ENCODE results near the gene TM4SF20. TPM values are rescaled to one million over a fixed set of nuclear protein-coding genes. Genes with fewer than 3 reads are reported as not detected.
A peak's percentile ranks its signal among the peaks of the same experiment; 100 is the strongest.

TM4SF20 gene, protein sequence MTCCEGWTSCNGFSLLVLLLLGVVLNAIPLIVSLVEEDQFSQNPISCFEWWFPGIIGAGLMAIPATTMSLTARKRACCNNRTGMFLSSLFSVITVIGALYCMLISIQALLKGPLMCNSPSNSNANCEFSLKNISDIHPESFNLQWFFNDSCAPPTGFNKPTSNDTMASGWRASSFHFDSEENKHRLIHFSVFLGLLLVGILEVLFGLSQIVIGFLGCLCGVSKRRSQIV
- polyA plus RNA-seq (2013, experiment 1 of 2): not detected
- not detected for polyA plus RNA-seq (2013, experiment 2 of 2)

DNA sequence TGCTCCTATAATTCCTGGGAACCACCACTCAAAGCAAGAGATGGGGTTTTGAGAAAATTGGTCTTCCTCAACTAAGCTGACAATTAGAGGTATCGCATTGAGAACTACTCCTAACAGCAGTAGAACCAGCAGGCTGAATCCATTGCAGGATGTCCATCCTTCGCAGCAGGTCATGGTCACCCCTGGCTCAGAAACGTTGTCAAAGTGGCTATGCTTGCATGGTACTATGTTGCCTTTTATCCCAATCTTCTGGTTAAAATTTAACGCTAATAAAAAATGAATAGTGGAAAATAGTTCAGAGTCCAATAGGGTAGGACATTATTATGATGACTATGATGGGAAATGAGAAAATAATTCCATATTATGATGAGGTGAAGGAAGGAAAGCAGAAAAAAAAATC, at the start of gene TM4SF20:
Gene TM4SF20, minus strand, starts transcription at position 212 of the 400 bp plus-strand sequence. Its CDS starts 38 bp downstream, at position 174.
- Histone ChIP-seq H3K14ac (ENCODE audit: low read length) (no peak within 1 kb of the TSS), H2BK5ac (ENCODE audit: low read length) (no peak within 1 kb of the TSS), H3K18ac (ENCODE audit: low read length) (no peak within 1 kb of the TSS)

DNA sequence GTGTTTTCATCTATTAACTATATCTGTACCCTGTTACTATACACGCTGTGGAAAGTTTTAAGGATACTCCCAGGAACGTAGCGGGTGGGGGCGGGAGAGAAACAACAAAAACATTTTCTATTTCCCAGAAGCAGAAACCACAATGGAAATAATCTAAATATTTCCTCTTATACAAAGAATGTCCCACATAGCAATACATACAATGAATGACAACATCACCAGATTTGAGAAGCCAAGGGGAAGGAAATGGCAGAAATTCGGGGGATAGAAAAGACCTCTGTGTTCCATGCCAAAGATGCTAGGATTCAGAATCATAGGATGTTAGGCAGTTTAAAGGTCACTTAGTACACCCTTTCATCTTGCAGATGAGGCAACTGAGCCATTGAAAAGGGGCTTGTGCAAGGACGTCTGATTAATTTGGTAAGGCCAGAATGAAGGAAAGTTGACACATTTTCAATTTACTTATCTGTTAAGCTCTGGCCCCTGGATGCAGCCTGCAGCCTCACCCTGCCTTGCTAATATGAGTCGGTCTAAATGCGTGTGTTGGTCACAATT, 49.7 kb upstream of the TM4SF20 start:
- no peak overlapping the region for H3K4me3 ChIP-seq (ENCODE audit: low read length in 2 of 2)
- H3K18ac ChIP-seq (ENCODE audit: low read length): no peak overlapping the region
- H3K36me3 ChIP-seq (replicated peaks in 1 of 2; ENCODE audit: control insufficient read depth in 2 of 2, insufficient read depth in 2 of 2, low read length in 2 of 2): no peaks in the 10 kb centered on the region
- no peak overlapping the region for H3K4me2 ChIP-seq (ENCODE audit: insufficient read depth, low read length, poor library complexity, severe bottlenecking)
- no peak overlapping the region for H4K8ac ChIP-seq (ENCODE audit: low read depth, low read length)
- H3K23ac ChIP-seq (ENCODE audit: low read depth, low read length, poor library complexity): no peak overlapping the region
- DNase-seq (ENCODE audit: low spot score): no peak
- no peak overlapping the region for H2BK12ac ChIP-seq (ENCODE audit: low read length)
- H3K79me1 ChIP-seq (ENCODE audit: low read depth, low read length): peaks cover 2% of the 10 kb centered on the region
- H3K27me3 ChIP-seq (ENCODE audit: control insufficient read depth in 3 of 3, insufficient read depth in 3 of 3, low read depth in 1 of 3, low read length in 3 of 3): peaks cover 0 to 3% (median 0%) of the 10 kb centered on the region in 3 experiments
- no peak overlapping the region for H3K14ac ChIP-seq (ENCODE audit: low read length)
- H3K4ac ChIP-seq (ENCODE audit: low read length): no peak overlapping the region
- peaks cover 0 to 7% of the 10 kb centered on the region in 2 donors for H3K9me3 ChIP-seq (replicated peaks in 1 of 2; ENCODE audit: control insufficient read depth in 2 of 2, insufficient read depth in 1 of 2, low read depth in 1 of 2, low read length in 2 of 2)
- no peak overlapping the region for H2BK5ac ChIP-seq (ENCODE audit: low read length)
- H3K4me1 ChIP-seq (ENCODE audit: control insufficient read depth in 2 of 2, insufficient read depth in 1 of 2, low read depth in 1 of 2, low read length in 2 of 2): no peaks in the 10 kb centered on the region
- H2BK15ac ChIP-seq (ENCODE audit: low read length): no peak overlapping the region
- no peak overlapping the region for H3K27ac ChIP-seq (replicated peaks; ENCODE audit: low read length)
- no peak overlapping the region for H2AK5ac ChIP-seq (ENCODE audit: low read depth, low read length)
- WGBS, 2 donors (ENCODE audit: extremely low coverage in 2 of 2, insufficient read length in 2 of 2, insufficient replicate concordance in 1 of 2): no CpG with 5 or more reads among the region's 8 CpGs
- no peak overlapping the region for H2BK120ac ChIP-seq (ENCODE audit: low read depth, low read length)
- H2AFZ ChIP-seq (ENCODE audit: low read length): no peak overlapping the region
- no peak overlapping the region for H3K9ac ChIP-seq (ENCODE audit: low read depth, low read length, poor library complexity)
- no peak overlapping the region for H4K91ac ChIP-seq (ENCODE audit: low read depth, low read length, poor library complexity)

More for the DNA sequence above, at the start of gene TM4SF20:
- Histone ChIP-seq H2AK5ac (ENCODE audit: low read depth, low read length) (no peak within 1 kb of the TSS), H3K4ac (ENCODE audit: low read length) (no peak within 1 kb of the TSS), H3K4me2 (ENCODE audit: insufficient read depth, low read length, poor library complexity, severe bottlenecking) (no peak within 1 kb of the TSS), H4K91ac (ENCODE audit: low read depth, low read length, poor library complexity) (no peak within 1 kb of the TSS), H3K23ac (ENCODE audit: low read depth, low read length, poor library complexity) (no peak within 1 kb of the TSS), H3K27ac (replicated peaks; ENCODE audit: low read length) (no peak within 1 kb of the TSS), H2AFZ (ENCODE audit: low read length) (no peak within 1 kb of the TSS), H4K8ac (ENCODE audit: low read depth, low read length) (no peak within 1 kb of the TSS), H3K79me1 (ENCODE audit: low read depth, low read length) (no peaks in the 10 kb centered on the region), H2BK12ac (ENCODE audit: low read length) (no peak within 1 kb of the TSS), H3K9ac (ENCODE audit: low read depth, low read length, poor library complexity) (no peak within 1 kb of the TSS), H3K36me3 (replicated peaks in 1 of 2; ENCODE audit: control insufficient read depth in 2 of 2, insufficient read depth in 2 of 2, low read length in 2 of 2) (no peaks in the 10 kb centered on the region), H3K4me1 (ENCODE audit: control insufficient read depth in 2 of 2, insufficient read depth in 1 of 2, low read depth in 1 of 2, low read length in 2 of 2) (no peaks in the 10 kb centered on the region), H2BK120ac (ENCODE audit: low read depth, low read length) (no peak within 1 kb of the TSS), H2BK15ac (ENCODE audit: low read length) (no peak within 1 kb of the TSS), H3K9me3 (replicated peaks in 1 of 2; ENCODE audit: control insufficient read depth in 2 of 2, insufficient read depth in 1 of 2, low read depth in 1 of 2, low read length in 2 of 2) (no peaks in the 10 kb centered on the region), H3K4me3 (ENCODE audit: low read length in 2 of 2) (no peak within 1 kb of the TSS), H3K27me3 (ENCODE audit: control insufficient read depth in 3 of 3, insufficient read depth in 3 of 3, low read depth in 1 of 3, low read length in 3 of 3) (peaks cover 0 to 2% (median 0%) of the 10 kb centered on the region in 3 experiments)
- DNase-seq (ENCODE audit: low spot score): no peak
- no CpG with 5 or more reads among the region's 4 CpGs for WGBS, 2 donors (ENCODE audit: extremely low coverage in 2 of 2, insufficient read length in 2 of 2, insufficient replicate concordance in 1 of 2)

DNA sequence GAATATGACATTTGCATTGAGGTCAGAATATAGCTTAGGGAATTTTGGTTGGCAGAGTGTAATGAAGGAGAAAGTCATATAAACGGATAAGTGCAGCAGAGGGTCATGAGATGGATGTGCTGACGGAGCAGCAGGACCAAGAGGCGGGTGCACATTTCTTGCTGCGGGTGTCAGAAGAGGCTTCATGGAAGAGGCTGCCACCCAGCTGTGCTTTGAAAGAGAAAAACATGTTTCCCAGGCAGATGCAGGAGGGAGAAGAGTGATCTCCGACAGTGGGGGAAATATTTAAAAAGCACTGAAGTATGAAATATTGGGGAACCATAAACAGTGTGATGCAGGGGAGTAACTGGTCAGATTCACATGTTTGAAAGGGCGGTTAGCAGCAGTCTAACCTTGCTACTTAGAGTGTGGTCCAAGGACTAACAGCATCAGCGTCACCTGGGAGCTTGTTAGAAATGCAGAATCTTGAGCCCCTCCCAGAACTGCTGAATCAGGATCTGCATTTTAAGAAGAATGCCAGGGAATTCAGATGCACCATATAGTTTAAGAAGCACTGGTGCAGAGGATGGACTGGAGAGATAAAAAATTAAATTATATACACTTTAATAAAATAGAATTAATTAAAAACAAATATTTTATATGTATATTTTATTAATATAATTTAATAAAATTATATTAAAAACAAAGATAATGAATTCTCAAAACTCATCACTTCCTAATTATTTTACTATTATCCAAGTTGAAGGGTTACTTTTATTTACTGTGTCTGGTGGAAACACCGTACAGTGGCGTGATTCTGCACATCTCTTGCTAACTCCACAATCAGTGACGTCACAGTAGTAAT, 44.8 kb upstream of the TM4SF20 start:
- Histone ChIP-seq H3K36me3 (replicated peaks in 1 of 2; ENCODE audit: control insufficient read depth in 2 of 2, insufficient read depth in 2 of 2, low read length in 2 of 2) (no peaks in the 10 kb centered on the region), H3K4me2 (ENCODE audit: insufficient read depth, low read length, poor library complexity, severe bottlenecking) (no peak overlapping the region), H3K4me1 (ENCODE audit: control insufficient read depth in 2 of 2, insufficient read depth in 1 of 2, low read depth in 1 of 2, low read length in 2 of 2) (no peaks in the 10 kb centered on the region), H3K79me1 (ENCODE audit: low read depth, low read length) (no peaks in the 10 kb centered on the region), H3K4me3 (ENCODE audit: low read length in 2 of 2) (no peak overlapping the region), H3K14ac (ENCODE audit: low read length) (no peak overlapping the region), H2BK120ac (ENCODE audit: low read depth, low read length) (no peak overlapping the region), H3K18ac (ENCODE audit: low read length) (no peak overlapping the region), H2BK12ac (ENCODE audit: low read length) (no peak overlapping the region), H3K27ac (replicated peaks; ENCODE audit: low read length) (no peak overlapping the region), H3K4ac (ENCODE audit: low read length) (no peak overlapping the region), H2BK15ac (ENCODE audit: low read length) (no peak overlapping the region), H3K9me3 (replicated peaks in 1 of 2; ENCODE audit: control insufficient read depth in 2 of 2, insufficient read depth in 1 of 2, low read depth in 1 of 2, low read length in 2 of 2) (no peaks in the 10 kb centered on the region), H2BK5ac (ENCODE audit: low read length) (no peak overlapping the region), H2AK5ac (ENCODE audit: low read depth, low read length) (no peak overlapping the region), H4K8ac (ENCODE audit: low read depth, low read length) (no peak overlapping the region), H3K27me3 (ENCODE audit: control insufficient read depth in 3 of 3, insufficient read depth in 3 of 3, low read depth in 1 of 3, low read length in 3 of 3) (no peaks in the 10 kb centered on the region), H4K91ac (ENCODE audit: low read depth, low read length, poor library complexity) (no peak overlapping the region), H3K23ac (ENCODE audit: low read depth, low read length, poor library complexity) (no peak overlapping the region), H2AFZ (ENCODE audit: low read length) (peak overlapping the region; percentile 53), H3K9ac (ENCODE audit: low read depth, low read length, poor library complexity) (no peak overlapping the region)
- WGBS, 2 donors (ENCODE audit: extremely low coverage in 2 of 2, insufficient read length in 2 of 2, insufficient replicate concordance in 1 of 2): no CpG with 5 or more reads among the region's 10 CpGs
- DNase-seq (ENCODE audit: low spot score): no peak

Data from neuronal stem cell (in vitro differentiated cells).